ENCODE data around the gene CLSTN2. TPM values are rescaled to one million over a fixed set of nuclear protein-coding genes. Genes with fewer than 3 reads are reported as not detected.

The CLSTN2 gene
- total and polyA plus RNA-seq, 2 of the 8 experiments (the other 6 are each of a cell fraction or from before 2014, with no cell fraction given), result 0.39 to 0.52 TPM

DNA sequence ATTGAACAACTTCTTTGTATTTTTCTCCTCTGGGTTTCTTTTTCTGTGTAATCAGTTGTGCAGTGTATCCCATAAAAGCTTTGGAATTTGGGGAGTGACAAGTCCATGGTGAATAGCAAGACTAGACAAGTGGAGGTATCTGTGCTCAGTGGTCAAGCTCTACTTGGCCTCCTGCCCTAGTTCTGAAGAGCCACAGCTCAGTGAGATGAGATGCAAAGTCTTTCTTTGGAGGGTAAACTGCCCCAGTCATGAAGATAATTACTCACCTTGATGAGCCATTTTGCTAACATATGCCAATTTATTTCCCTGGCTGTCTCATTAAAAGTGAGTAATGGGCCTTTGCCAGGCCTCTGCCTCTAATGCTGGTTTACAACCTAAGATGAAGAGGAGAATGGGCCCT lies 471.7 kb downstream of the CLSTN2 start:
- H2BK12ac ChIP-seq (ENCODE audit: low read depth, low read length), result no peak overlapping the region

More for the DNA sequence above, 471.7 kb downstream of the CLSTN2 start:
- DNase-seq (ENCODE audit: low read depth in 1 of 2, low spot score in 2 of 2) (no peak), FAIRE-seq (no peak)
- Histone ChIP-seq H3K79me2 (ENCODE audit: control insufficient read depth in 1 of 2, insufficient read depth in 2 of 2, low read length in 2 of 2) (no peaks in the 10 kb centered on the region), H2BK120ac (replicated peaks; ENCODE audit: low read depth, low read length) (no peak overlapping the region), H4K5ac (ENCODE audit: insufficient read length, low read depth, low read length) (no peak overlapping the region), H2AK5ac (ENCODE audit: low read depth, low read length) (no peak overlapping the region), H3K23ac (ENCODE audit: insufficient read length) (no peak overlapping the region), H3K14ac (ENCODE audit: insufficient read length) (no peak overlapping the region), H3K27me3 (replicated peaks in 1 of 4; ENCODE audit: control insufficient read depth in 3 of 4, extremely low read depth in 1 of 4, insufficient read depth in 3 of 4, low read length in 3 of 4) (no peaks in the 10 kb centered on the region), H3K9me3 (ENCODE audit: insufficient read depth in 2 of 2, low read depth in 1 of 2, low read length in 1 of 2) (no peaks in the 10 kb centered on the region), H3K9ac (replicated peaks in 1 of 4; ENCODE audit: extremely low read depth in 1 of 4, low read depth in 3 of 4, low read length in 3 of 4) (no peak overlapping the region), H3K4me2 (ENCODE audit: insufficient read depth in 1 of 2, low read depth in 2 of 2, low read length in 2 of 2) (no peak overlapping the region), H3K4me1 (replicated peaks in 1 of 4; ENCODE audit: control insufficient read depth in 3 of 4, insufficient read depth in 4 of 4, low read length in 3 of 4) (no peaks in the 10 kb centered on the region), H4K20me1 (replicated peaks in 1 of 2; ENCODE audit: control insufficient read depth in 1 of 2, insufficient read depth in 2 of 2, low read length in 2 of 2) (no peaks in the 10 kb centered on the region), H3K4ac (replicated peaks; ENCODE audit: insufficient read length, low read depth, low read length) (no peak overlapping the region), H3K4me3 (ENCODE audit: extremely low read depth in 1 of 4, insufficient read depth in 2 of 4, low read depth in 3 of 4, low read length in 4 of 4) (no peak overlapping the region), H2BK5ac (ENCODE audit: low read depth, low read length) (no peak overlapping the region), H3K36me3 (ENCODE audit: control insufficient read depth in 2 of 4, insufficient read depth in 4 of 4, low read length in 3 of 4) (no peaks in the 10 kb centered on the region), H2BK15ac (ENCODE audit: low read length) (no peak overlapping the region), H3K27ac (ENCODE audit: low read depth, low read length) (no peak overlapping the region), H3K18ac (ENCODE audit: extremely low read depth, low read length) (no peak overlapping the region), H2AFZ (ENCODE audit: low read length) (no peak overlapping the region), H4K8ac (ENCODE audit: extremely low read depth, insufficient read depth, low read length) (no peak overlapping the region), H3K23me2 (ENCODE audit: low read depth, low read length) (no peaks in the 10 kb centered on the region), H3K79me1 (ENCODE audit: low read depth, low read length) (no peaks in the 10 kb centered on the region), H3K56ac (replicated peaks; ENCODE audit: insufficient read length, low read depth, low read length) (no peak overlapping the region), H2BK20ac (ENCODE audit: low read length) (no peak overlapping the region), H4K91ac (replicated peaks; ENCODE audit: insufficient read length, low read length) (no peak overlapping the region)
- no peak for TF ChIP-seq HDAC2 (IDR thresholded peaks at IDR 0.05; ENCODE audit: borderline replicate concordance in 1 of 2, low read depth in 2 of 2, low read length in 2 of 2)
- no peak for TF ChIP-seq BACH1 (IDR thresholded peaks at IDR 0.05; ENCODE audit: low read length)
- TF ChIP-seq FOSL1 (IDR thresholded peaks at IDR 0.05; ENCODE audit: insufficient read depth, low read depth, low read length), result no peak
- no peak for TF ChIP-seq GABPA (IDR thresholded peaks at IDR 0.05; ENCODE audit: borderline replicate concordance, insufficient read depth, low read length)
- TF ChIP-seq JUN (IDR thresholded peaks at IDR 0.05; ENCODE audit: low read depth, low read length), result no peak
- TF ChIP-seq EGR1 (IDR thresholded peaks at IDR 0.05; ENCODE audit: borderline replicate concordance, low read depth, low read length), result no peak
- no peak for TF ChIP-seq CBX8 (IDR thresholded peaks at IDR 0.05; ENCODE audit: borderline replicate concordance, low read depth, low read length)
- no peak for TF ChIP-seq GTF2F1 (IDR thresholded peaks at IDR 0.05; ENCODE audit: borderline replicate concordance, low read depth, low read length)
- no peak for TF ChIP-seq POLR2A (IDR thresholded peaks at IDR 0.05; ENCODE audit: control extremely low read depth in 1 of 2, low read depth in 2 of 2, low read length in 2 of 2)
- TF ChIP-seq MAFK (IDR thresholded peaks at IDR 0.05; ENCODE audit: low read depth, low read length), result no peak
- no peak for TF ChIP-seq EZH2 (IDR thresholded peaks at IDR 0.05; ENCODE audit: low read depth, low read length, severe bottlenecking)
- no peak for TF ChIP-seq NANOG (IDR thresholded peaks at IDR 0.05; ENCODE audit: insufficient read depth, low read depth, low read length, poor library complexity, severe bottlenecking)
- ChIA-PET POLR2A (ENCODE audit: partially characterized antibody) (no interaction called here), CTCF (ENCODE audit: partially characterized antibody) (no interaction called here)

Data from H1 (cell line).